Chondrocyte (in vitro differentiated cells): Measurements from ENCODE around the gene CYP46A1. TPM values are rescaled to one million over a fixed set of nuclear protein-coding genes. Genes with fewer than 3 reads are reported as not detected.

Experiments
- DNase-seq: peaks from one replicate; pipeline ENCODE4 v3.0.0; 2021; ENCODE audit warnings: mixed read lengths, low spot score
- H3K27ac Mint-ChIP-seq: one replicate; pipeline ENCODE4 v1.8.0; 2021; ENCODE audit warnings: mild to moderate bottlenecking, moderate library complexity, mixed read lengths; ENCODE audit not compliant: unreplicated experiment
- H3K27me3 Mint-ChIP-seq: 2 replicates; pipeline ENCODE4 v1.8.0; 2021; ENCODE audit warnings: low read depth, mixed read lengths
- H3K36me3 Mint-ChIP-seq: 2 replicates; pipeline ENCODE4 v1.8.0; 2021; ENCODE audit warnings: low read depth, mixed read lengths
- H3K4me1 Mint-ChIP-seq: 2 replicates; pipeline ENCODE4 v1.8.0; 2021; ENCODE audit warnings: low read depth, mild to moderate bottlenecking, mixed read lengths
- H3K4me3 Mint-ChIP-seq: one replicate; pipeline ENCODE4 v1.8.0; 2021; ENCODE audit warnings: mild to moderate bottlenecking, moderate library complexity, mixed read lengths; ENCODE audit not compliant: unreplicated experiment
- H3K9me3 Mint-ChIP-seq: 2 replicates; pipeline ENCODE4 v1.8.0; 2021; ENCODE audit warnings: low read depth, mixed read lengths
- CTCF ChIP-seq: fragments of 200-600 bp; sonication (generic); IDR thresholded peaks from 2 replicates; pipeline ENCODE4 v1.5.0; 2021; ENCODE audit warnings: antibody characterized with exemption, mild to moderate bottlenecking, moderate library complexity
- total RNA-seq: library from RNA; stranded (reverse); gene quantifications from 3 replicates; pipeline ENCODE4 v1.2.1, GENCODE V29; 2021

The CYP46A1 gene
- total RNA-seq, 1 donor from 2014 or later, result 0.72 TPM

- Mint-ChIP-seq H3K27me3 (peaks cover 2% of the 10 kb centered on the region), H3K9me3 (peaks cover 12% of the 10 kb centered on the region), H3K4me1 (no peaks in the 10 kb centered on the region), H3K36me3 (peaks cover 7% of the 10 kb centered on the region), H3K27ac (no peak overlapping the region), H3K4me3 (no peak overlapping the region)
- no peak for DNase-seq
- TF ChIP-seq CTCF, result no peak
Observed at GRCh38 chr14:99696929-99697328, 12.8 kb downstream of the CYP46A1 start.

GRCh38 chr14:99698236-99698635 is 14.1 kb downstream of the CYP46A1 start:
- no peak overlapping the region for H3K4me3 Mint-ChIP-seq
- H3K36me3 Mint-ChIP-seq, result peaks cover 12% of the 10 kb centered on the region
- H3K27ac Mint-ChIP-seq, result no peak overlapping the region

GRCh38 chr14:99698642-99699041 is 14.5 kb downstream of the CYP46A1 start:
- Mint-ChIP-seq H3K36me3 (peaks cover 15% of the 10 kb centered on the region), H3K9me3 (peaks cover 24% of the 10 kb centered on the region), H3K27ac (no peak overlapping the region)

More at GRCh38 chr14:99698236-99698635, 14.1 kb downstream of the CYP46A1 start:
- peaks cover 2% of the 10 kb centered on the region for H3K27me3 Mint-ChIP-seq
- peaks cover 20% of the 10 kb centered on the region for H3K9me3 Mint-ChIP-seq
- DNase-seq, result no peak
- TF ChIP-seq CTCF, result no peak
- no peaks in the 10 kb centered on the region for H3K4me1 Mint-ChIP-seq

GRCh38 chr14:99699085-99699760 is 15.1 kb downstream of the CYP46A1 start:
- H3K4me3 Mint-ChIP-seq, result no peak overlapping the region
- peaks cover 21% of the 10 kb centered on the region for H3K9me3 Mint-ChIP-seq
- no peak for DNase-seq
- TF ChIP-seq CTCF, result no peak
- H3K27me3 Mint-ChIP-seq, result peaks cover 2% of the 10 kb centered on the region
- H3K36me3 Mint-ChIP-seq, result peaks cover 11% of the 10 kb centered on the region
- H3K4me1 Mint-ChIP-seq, result no peaks in the 10 kb centered on the region
- no peak overlapping the region for H3K27ac Mint-ChIP-seq

More at GRCh38 chr14:99698642-99699041, 14.5 kb downstream of the CYP46A1 start:
- Mint-ChIP-seq H3K27me3 (peaks cover 2% of the 10 kb centered on the region), H3K4me1 (no peaks in the 10 kb centered on the region), H3K4me3 (no peak overlapping the region)
- no peak for TF ChIP-seq CTCF
- no peak for DNase-seq

GRCh38 chr14:99699861-99700260 is 15.8 kb downstream of the CYP46A1 start:
- H3K27ac Mint-ChIP-seq, result no peak overlapping the region
- peaks cover 23% of the 10 kb centered on the region for H3K9me3 Mint-ChIP-seq
- DNase-seq, result no peak
- H3K4me3 Mint-ChIP-seq, result no peak overlapping the region
- TF ChIP-seq CTCF, result no peak
- peaks cover 11% of the 10 kb centered on the region for H3K36me3 Mint-ChIP-seq
- H3K4me1 Mint-ChIP-seq, result no peaks in the 10 kb centered on the region
- peaks cover 2% of the 10 kb centered on the region for H3K27me3 Mint-ChIP-seq
